Tibial nerve (tissue), 4 donors: ENCODE data around the gene FRMD3. TPM values are rescaled to one million over a fixed set of nuclear protein-coding genes. Genes with fewer than 3 reads are reported as not detected.

Experiments
- DNase-seq, 2 donors: peaks; one replicate each; pipeline ENCODE4 v3.0.0-alpha.2; 2019; ENCODE audit warnings: low spot score in 2 of 2
- H3K27ac ChIP-seq, 4 donors: fragments of 200-600 bp; sonication (generic) in 3 of 4; one replicate each; pipeline ENCODE4 v1.5.1; 2017 to 2019; ENCODE audit warnings: mild to moderate bottlenecking in 1 of 4
- H3K27me3 ChIP-seq, 2 donors: fragments of 200-600 bp; sonication (generic) in 1 of 2; one replicate each; pipeline versions ENCODE4 v1.5.1 to v1.6.0; 2017 to 2019
- H3K36me3 ChIP-seq, 3 donors: fragments of 200-600 bp; sonication (generic); one replicate each; pipeline ENCODE4 v1.5.1; 2018 to 2019
- H3K4me1 ChIP-seq, 4 donors: fragments of 200-600 bp; sonication (generic) in 3 of 4; one replicate each; pipeline ENCODE4 v1.5.1; 2017 to 2019
- H3K4me3 ChIP-seq, 4 donors: fragments of 200-600 bp; sonication (generic) in 3 of 4; one replicate each; pipeline ENCODE4 v1.5.1; 2017 to 2019; ENCODE audit warnings: mild to moderate bottlenecking in 1 of 4, moderate library complexity in 1 of 4
- H3K9me3 ChIP-seq, 4 donors: fragments of 200-600 bp; sonication (generic) in 3 of 4; one replicate each; pipeline ENCODE4 v1.5.1; 2017 to 2019
- CTCF ChIP-seq, 5 experiments: fragments of 200-600 bp in 3 of 5; fragments of 450-650 bp in 2 of 5; sonication (generic) in 3 of 5; IDR thresholded peaks; one replicate each; pipeline ENCODE4 v1.5.1; 2016 to 2019; ENCODE audit warnings: antibody characterized with exemption in 5 of 5, mild to moderate bottlenecking in 3 of 5, moderate library complexity in 2 of 5
- EP300 ChIP-seq, 2 donors: sonication (generic); formaldehyde crosslinking; IDR thresholded peaks; one replicate each; pipeline ENCODE4 v1.6.1; 2017; ENCODE audit warnings: antibody characterized with exemption in 2 of 2, mild to moderate bottlenecking in 1 of 2
- POLR2A ChIP-seq, 2 donors: fragments of 450-650 bp; IDR thresholded peaks; one replicate each; pipeline ENCODE4 v1.6.1; 2017; ENCODE audit warnings: antibody characterized with exemption in 2 of 2, mild to moderate bottlenecking in 2 of 2, moderate library complexity in 2 of 2
- WGBS, 2 donors: methylation state at CpG; one replicate each; pipeline ENCODE4 v1.1.5; 2018; 5-methylcytosine and 5-hydroxymethylcytosine counted together
- total RNA-seq, 4 donors: library from RNA; depleted of rRNA; stranded (reverse); fragments of >200 nt; gene quantifications; one replicate each; pipeline ENCODE4 v1.1.0, GENCODE V29; 2016

Gene FRMD3
- total RNA-seq, 4 donors from 2014 or later, result 31.2 to 44.0 (median 34.5) TPM

- H3K4me1 ChIP-seq, result peaks cover 0 to 3% (median 0%) of the 10 kb centered on the region in 4 donors
Measured at GRCh38 chr9:83419961-83420360, 118.2 kb downstream of the FRMD3 start.

GRCh38 chr9:83418283-83418682 is 119.9 kb downstream of the FRMD3 start:
- Histone ChIP-seq H3K9me3 (peaks cover 0 to 8% (median 0%) of the 10 kb centered on the region in 4 donors), H3K4me3 (no peak overlapping the region), H3K27me3 (no peaks in the 10 kb centered on the region), H3K27ac (no peak overlapping the region), H3K4me1 (peaks cover 0 to 3% (median 0%) of the 10 kb centered on the region in 4 donors), H3K36me3 (peaks cover 0 to 7% (median 0%) of the 10 kb centered on the region in 3 donors)
- DNase-seq, result no peak
- 69 to 88% methylated on average over 1 of the region's 1 CpG for WGBS, 2 donors
- TF ChIP-seq POLR2A (IDR thresholded peaks at IDR 0.05) (no peak), CTCF (IDR thresholded peaks at IDR 0.05) (no peak)

More at GRCh38 chr9:83419961-83420360, 118.2 kb downstream of the FRMD3 start:
- H3K27ac ChIP-seq, result no peak overlapping the region
- H3K9me3 ChIP-seq, result peaks cover 0 to 2% (median 0%) of the 10 kb centered on the region in 4 donors
- peaks cover 0 to 3% (median 0%) of the 10 kb centered on the region in 3 donors for H3K36me3 ChIP-seq
- no peak overlapping the region for H3K4me3 ChIP-seq
- DNase-seq, result no peak
- TF ChIP-seq EP300 (IDR thresholded peaks at IDR 0.05) (no peak), CTCF (IDR thresholded peaks at IDR 0.05) (no peak), POLR2A (IDR thresholded peaks at IDR 0.05) (no peak)
- 72 to 77% methylated on average over 4 of the region's 4 CpGs for WGBS, 2 donors
- H3K27me3 ChIP-seq, result no peaks in the 10 kb centered on the region

- Histone ChIP-seq H3K27me3 (no peaks in the 10 kb centered on the region), H3K4me3 (no peak overlapping the region), H3K27ac (no peak overlapping the region), H3K4me1 (peaks cover 0 to 3% (median 0%) of the 10 kb centered on the region in 4 donors), H3K9me3 (peaks cover 0 to 8% (median 0%) of the 10 kb centered on the region in 4 donors), H3K36me3 (peaks cover 0 to 7% (median 0%) of the 10 kb centered on the region in 3 donors)
- no peak for DNase-seq
- 92 to 94% methylated on average over 4 of the region's 4 CpGs for WGBS, 2 donors
- no peak for TF ChIP-seq EP300 (IDR thresholded peaks at IDR 0.05)
- no peak for TF ChIP-seq POLR2A (IDR thresholded peaks at IDR 0.05)
Measured at GRCh38 chr9:83413367-83413766, 124.8 kb downstream of the FRMD3 start.

- no peak overlapping the region for H3K27ac ChIP-seq
- DNase-seq, result no peak
- WGBS, 2 donors, result 85 to 86% methylated on average over 5 of the region's 5 CpGs
- H3K4me3 ChIP-seq, result no peak overlapping the region
- no peak for TF ChIP-seq POLR2A (IDR thresholded peaks at IDR 0.05)
- TF ChIP-seq EP300 (IDR thresholded peaks at IDR 0.05), result no peak
- no peak for TF ChIP-seq CTCF (IDR thresholded peaks at IDR 0.05)
- no peaks in the 10 kb centered on the region for H3K4me1 ChIP-seq
- H3K27me3 ChIP-seq, result no peaks in the 10 kb centered on the region
- H3K9me3 ChIP-seq, result peaks cover 0 to 19% (median 0%) of the 10 kb centered on the region in 4 donors
- peaks cover 0 to 16% (median 0%) of the 10 kb centered on the region in 3 donors for H3K36me3 ChIP-seq
Measured at GRCh38 chr9:83410701-83411100, 127.5 kb downstream of the FRMD3 start.

- Histone ChIP-seq H3K4me1 (peaks cover 0 to 18% (median 4%) of the 10 kb centered on the region in 4 donors), H3K27me3 (no peaks in the 10 kb centered on the region), H3K9me3 (peaks cover 0 to 11% (median 0%) of the 10 kb centered on the region in 4 donors), H3K4me3 (no peak overlapping the region), H3K27ac (no peak overlapping the region), H3K36me3 (peaks cover 0 to 9% (median 0%) of the 10 kb centered on the region in 3 donors)
- WGBS, 2 donors, result 86 to 91% methylated on average over 3 of the region's 3 CpGs
- DNase-seq, result no peak
- TF ChIP-seq EP300 (IDR thresholded peaks at IDR 0.05), result no peak
- no peak for TF ChIP-seq CTCF (IDR thresholded peaks at IDR 0.05)
- TF ChIP-seq POLR2A (IDR thresholded peaks at IDR 0.05), result no peak
Measured at GRCh38 chr9:83406921-83407320, 131.3 kb downstream of the FRMD3 start.
